ENCODE data around the gene KIF19.
"Not testable (repeated sequence)": the region's sequence is repeated elsewhere in the genome, so short reads cannot be mapped to it uniquely, and the experiment has no call there.

KIF19 gene, protein sequence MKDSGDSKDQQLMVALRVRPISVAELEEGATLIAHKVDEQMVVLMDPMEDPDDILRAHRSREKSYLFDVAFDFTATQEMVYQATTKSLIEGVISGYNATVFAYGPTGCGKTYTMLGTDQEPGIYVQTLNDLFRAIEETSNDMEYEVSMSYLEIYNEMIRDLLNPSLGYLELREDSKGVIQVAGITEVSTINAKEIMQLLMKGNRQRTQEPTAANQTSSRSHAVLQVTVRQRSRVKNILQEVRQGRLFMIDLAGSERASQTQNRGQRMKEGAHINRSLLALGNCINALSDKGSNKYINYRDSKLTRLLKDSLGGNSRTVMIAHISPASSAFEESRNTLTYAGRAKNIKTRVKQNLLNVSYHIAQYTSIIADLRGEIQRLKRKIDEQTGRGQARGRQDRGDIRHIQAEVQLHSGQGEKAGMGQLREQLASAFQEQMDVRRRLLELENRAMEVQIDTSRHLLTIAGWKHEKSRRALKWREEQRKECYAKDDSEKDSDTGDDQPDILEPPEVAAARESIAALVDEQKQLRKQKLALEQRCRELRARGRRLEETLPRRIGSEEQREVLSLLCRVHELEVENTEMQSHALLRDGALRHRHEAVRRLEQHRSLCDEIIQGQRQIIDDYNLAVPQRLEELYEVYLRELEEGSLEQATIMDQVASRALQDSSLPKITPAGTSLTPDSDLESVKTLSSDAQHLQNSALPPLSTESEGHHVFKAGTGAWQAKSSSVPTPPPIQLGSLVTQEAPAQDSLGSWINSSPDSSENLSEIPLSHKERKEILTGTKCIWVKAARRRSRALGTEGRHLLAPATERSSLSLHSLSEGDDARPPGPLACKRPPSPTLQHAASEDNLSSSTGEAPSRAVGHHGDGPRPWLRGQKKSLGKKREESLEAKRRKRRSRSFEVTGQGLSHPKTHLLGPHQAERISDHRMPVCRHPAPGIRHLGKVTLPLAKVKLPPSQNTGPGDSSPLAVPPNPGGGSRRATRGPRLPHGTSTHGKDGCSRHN

GRCh38 chr17:74325743-74326379 lies at the start of gene KIF19:
Gene KIF19 (plus strand): TSS chr17:74326226. CDS start chr17:74326350, 124 bp downstream.
- Histone ChIP-seq H3K79me2 (ENCODE audit: low read length) (no peaks in the 10 kb centered on the region), H4K20me1 (ENCODE audit: insufficient read depth, low read length) (no peaks in the 10 kb centered on the region), H3K4me3 (ENCODE audit: low read length) (no peak within 1 kb of the TSS), H3K4me1 (ENCODE audit: low read length) (no peaks in the 10 kb centered on the region), H3K4me2 (ENCODE audit: low read length) (no peak within 1 kb of the TSS), H3K9me3 (ENCODE audit: insufficient read depth, low read length) (no peaks in the 10 kb centered on the region), H3K27ac (ENCODE audit: low read length) (no peak within 1 kb of the TSS), H3K27me3 (ENCODE audit: low read depth, low read length) (peaks cover 5% of the 10 kb centered on the region; the same call in 1 of the 2 replicates), H3K9ac (ENCODE audit: low read length) (no peak within 1 kb of the TSS), H3K36me3 (replicated peaks; ENCODE audit: low read depth, low read length) (no peaks in the 10 kb centered on the region), H2AFZ (ENCODE audit: low read depth, low read length) (no peak within 1 kb of the TSS)
- no peak for TF ChIP-seq EZH2phosphoT487 (IDR thresholded peaks at IDR 0.05; ENCODE audit: low read depth)
- TF ChIP-seq, protein P1, sequence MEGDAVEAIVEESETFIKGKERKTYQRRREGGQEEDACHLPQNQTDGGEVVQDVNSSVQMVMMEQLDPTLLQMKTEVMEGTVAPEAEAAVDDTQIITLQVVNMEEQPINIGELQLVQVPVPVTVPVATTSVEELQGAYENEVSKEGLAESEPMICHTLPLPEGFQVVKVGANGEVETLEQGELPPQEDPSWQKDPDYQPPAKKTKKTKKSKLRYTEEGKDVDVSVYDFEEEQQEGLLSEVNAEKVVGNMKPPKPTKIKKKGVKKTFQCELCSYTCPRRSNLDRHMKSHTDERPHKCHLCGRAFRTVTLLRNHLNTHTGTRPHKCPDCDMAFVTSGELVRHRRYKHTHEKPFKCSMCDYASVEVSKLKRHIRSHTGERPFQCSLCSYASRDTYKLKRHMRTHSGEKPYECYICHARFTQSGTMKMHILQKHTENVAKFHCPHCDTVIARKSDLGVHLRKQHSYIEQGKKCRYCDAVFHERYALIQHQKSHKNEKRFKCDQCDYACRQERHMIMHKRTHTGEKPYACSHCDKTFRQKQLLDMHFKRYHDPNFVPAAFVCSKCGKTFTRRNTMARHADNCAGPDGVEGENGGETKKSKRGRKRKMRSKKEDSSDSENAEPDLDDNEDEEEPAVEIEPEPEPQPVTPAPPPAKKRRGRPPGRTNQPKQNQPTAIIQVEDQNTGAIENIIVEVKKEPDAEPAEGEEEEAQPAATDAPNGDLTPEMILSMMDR (IDR thresholded peaks at IDR 0.05; ENCODE audit: low read depth, low read length), result no peak

DNA sequence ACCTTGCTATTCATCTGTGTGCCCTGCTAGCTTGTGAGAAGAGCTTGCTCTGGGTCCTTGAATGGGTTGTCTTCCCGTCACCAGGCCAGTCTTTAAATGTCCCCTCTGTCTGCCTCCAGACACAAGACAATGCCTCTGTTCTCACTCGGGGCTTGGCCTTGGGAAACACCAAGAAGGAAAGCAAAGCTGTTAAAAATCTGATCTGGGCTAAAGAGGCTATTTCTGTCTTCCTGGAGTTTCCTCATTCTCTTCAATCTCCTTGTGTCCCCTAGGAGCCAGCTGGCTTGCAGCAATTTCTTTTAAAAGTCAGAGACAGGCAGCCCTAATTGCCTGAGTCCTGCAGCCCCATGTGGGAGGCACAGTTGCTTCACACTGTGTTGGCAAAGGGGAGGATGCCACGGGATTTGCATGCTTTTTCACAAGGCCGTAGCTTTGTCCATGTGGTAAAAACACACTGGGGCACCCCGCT lies 49.5 kb upstream of the KIF19 start:
- no peaks in the 10 kb centered on the region for H3K79me2 ChIP-seq (ENCODE audit: low read length)
- H3K27ac ChIP-seq (ENCODE audit: low read length), result no peak overlapping the region
- TF ChIP-seq, protein P1 (IDR thresholded peaks at IDR 0.05; ENCODE audit: low read depth, low read length), result no peak
- TF ChIP-seq EZH2phosphoT487 (IDR thresholded peaks at IDR 0.05; ENCODE audit: low read depth), result no peak
- no peaks in the 10 kb centered on the region for H3K27me3 ChIP-seq (ENCODE audit: low read depth, low read length)
- H3K4me2 ChIP-seq (ENCODE audit: low read length), result no peak overlapping the region
- H4K20me1 ChIP-seq (ENCODE audit: insufficient read depth, low read length), result no peaks in the 10 kb centered on the region
- H3K4me1 ChIP-seq (ENCODE audit: low read length), result no peaks in the 10 kb centered on the region
- no peak overlapping the region for H2AFZ ChIP-seq (ENCODE audit: low read depth, low read length)
- H3K9ac ChIP-seq (ENCODE audit: low read length), result no peak overlapping the region
- no peak overlapping the region for H3K4me3 ChIP-seq (ENCODE audit: low read length)
- no peaks in the 10 kb centered on the region for H3K36me3 ChIP-seq (replicated peaks; ENCODE audit: low read depth, low read length)
- no peaks in the 10 kb centered on the region for H3K9me3 ChIP-seq (ENCODE audit: insufficient read depth, low read length)

DNA sequence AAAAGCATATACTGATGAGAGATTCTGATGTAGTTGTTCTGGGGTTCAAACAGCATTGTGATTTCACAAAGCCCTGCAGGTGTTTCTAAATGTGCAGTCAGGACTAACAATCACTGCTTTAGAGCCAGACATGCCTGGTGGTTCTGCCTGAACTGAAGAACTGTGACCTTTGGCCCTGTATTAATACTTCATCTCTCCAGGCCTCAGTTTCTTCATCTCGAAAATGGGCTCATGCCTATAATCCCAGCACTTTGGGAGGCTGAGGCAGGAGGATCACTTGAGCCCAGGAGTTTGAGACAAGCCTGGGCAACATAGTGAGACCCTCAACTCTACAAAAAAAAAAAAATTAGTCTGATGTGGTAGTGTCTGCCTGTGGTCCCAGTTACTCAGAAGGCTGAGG lies 48.1 kb upstream of the KIF19 start:
- Histone ChIP-seq H3K4me2 (ENCODE audit: low read length) (no peak overlapping the region), H3K27me3 (ENCODE audit: low read depth, low read length) (no peaks in the 10 kb centered on the region), H3K36me3 (replicated peaks; ENCODE audit: low read depth, low read length) (no peaks in the 10 kb centered on the region), H3K27ac (ENCODE audit: low read length) (no peak overlapping the region), H3K79me2 (ENCODE audit: low read length) (no peaks in the 10 kb centered on the region), H3K9ac (ENCODE audit: low read length) (no peak overlapping the region), H3K9me3 (ENCODE audit: insufficient read depth, low read length) (no peaks in the 10 kb centered on the region), H3K4me3 (ENCODE audit: low read length) (no peak overlapping the region), H4K20me1 (ENCODE audit: insufficient read depth, low read length) (no peaks in the 10 kb centered on the region), H3K4me1 (ENCODE audit: low read length) (no peaks in the 10 kb centered on the region), H2AFZ (ENCODE audit: low read depth, low read length) (no peak overlapping the region)
- no peak for TF ChIP-seq EZH2phosphoT487 (IDR thresholded peaks at IDR 0.05; ENCODE audit: low read depth)
- TF ChIP-seq, protein P1 (IDR thresholded peaks at IDR 0.05; ENCODE audit: low read depth, low read length), result no peak

DNA sequence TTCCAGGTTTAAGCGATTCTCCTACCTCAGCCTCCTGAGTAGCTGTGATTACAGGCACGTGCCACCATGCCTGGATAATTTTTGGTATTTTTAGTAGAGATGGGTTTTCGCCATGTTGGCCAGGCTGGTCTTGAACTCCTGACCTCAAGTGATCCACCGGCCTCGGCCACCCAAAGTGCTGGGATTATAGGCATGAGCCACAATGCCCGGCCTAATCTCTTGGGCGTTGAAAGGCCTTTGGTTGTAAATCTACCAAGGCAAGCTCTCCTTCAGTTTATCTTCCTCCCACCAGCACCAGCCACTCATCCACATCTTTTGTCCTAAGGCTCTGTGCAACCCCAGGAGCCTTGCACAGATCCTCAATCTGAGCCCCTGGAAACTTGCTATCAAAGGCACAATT lies 46.4 kb upstream of the KIF19 start:
- not testable (repeated sequence) for H3K9ac ChIP-seq (ENCODE audit: low read length); H3K27me3 ChIP-seq (ENCODE audit: low read depth, low read length); H3K79me2 ChIP-seq (ENCODE audit: low read length); H4K20me1 ChIP-seq (ENCODE audit: insufficient read depth, low read length); H3K9me3 ChIP-seq (ENCODE audit: insufficient read depth, low read length); H3K36me3 ChIP-seq (replicated peaks; ENCODE audit: low read depth, low read length); H3K4me1 ChIP-seq (ENCODE audit: low read length); H2AFZ ChIP-seq (ENCODE audit: low read depth, low read length); H3K4me3 ChIP-seq (ENCODE audit: low read length); H3K4me2 ChIP-seq (ENCODE audit: low read length); H3K27ac ChIP-seq (ENCODE audit: low read length)
